IPS DF 19.7 (cell line): ENCODE data around the gene RAB9A.
"Not testable (repeated sequence)": the region's sequence is repeated elsewhere in the genome, so short reads cannot be mapped to it uniquely, and the experiment has no call there.

Source experiments
- DNase-seq: peaks from one replicate; pipeline ENCODE4 v3.0.0-alpha.2; 2013; ENCODE audit warnings: low read depth, low spot score

Gene RAB9A

GRCh38 chrX:13700380-13700779 is 11.5 kb downstream of the RAB9A start:
- DNase-seq, result no peak

- no peak for DNase-seq
These were observed 13.3 kb downstream of the RAB9A start for GRCh38 chrX:13702111-13702789.

DNA sequence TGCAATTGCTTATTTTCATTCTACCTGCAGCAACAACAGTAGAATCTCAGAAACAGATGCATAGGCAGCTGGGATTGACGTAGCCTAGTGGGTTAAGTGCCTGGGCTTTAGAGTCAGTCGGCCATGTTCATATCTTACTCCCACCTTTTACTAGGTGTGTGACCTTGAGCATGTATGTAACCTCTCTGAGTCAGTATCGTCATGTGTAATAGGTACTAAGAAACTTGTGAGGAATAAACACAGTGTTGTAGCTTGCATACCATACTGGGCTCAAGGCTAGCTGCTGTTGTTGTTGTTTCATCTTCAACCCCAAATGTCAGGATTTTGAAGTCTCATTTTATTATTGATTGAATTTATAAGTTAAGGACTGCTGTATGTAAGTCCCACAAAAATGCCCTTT is 14.2 kb downstream of the RAB9A start:
- DNase-seq, result no peak

DNA sequence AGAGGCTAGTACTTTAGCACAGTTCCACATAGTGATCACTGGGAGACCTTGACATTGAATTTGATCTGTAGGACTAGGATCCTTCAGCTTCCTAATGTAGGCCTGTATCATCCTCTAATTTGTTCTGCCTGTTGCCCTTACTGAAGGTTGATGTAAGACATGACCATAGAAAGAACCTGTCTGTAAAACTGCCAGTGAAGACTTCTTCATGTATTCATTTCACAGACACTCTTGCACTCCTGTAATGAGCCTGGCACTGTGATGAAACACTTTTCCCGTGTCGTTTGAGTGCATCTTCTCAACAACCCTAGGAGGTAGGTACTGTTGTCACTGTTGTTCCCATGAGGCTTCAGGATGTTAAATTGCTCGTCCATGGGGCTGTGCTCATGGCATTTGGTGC is 14.7 kb downstream of the RAB9A start:
- no peak for DNase-seq

GRCh38 chrX:13711141-13711540 is 22.2 kb downstream of the RAB9A start:
- DNase-seq, result no peak

- no peak for DNase-seq
These were observed 27.5 kb downstream of the RAB9A start for GRCh38 chrX:13716455-13716854.

GRCh38 chrX:13716905-13717304 is 28.0 kb downstream of the RAB9A start:
- no peak for DNase-seq

DNA sequence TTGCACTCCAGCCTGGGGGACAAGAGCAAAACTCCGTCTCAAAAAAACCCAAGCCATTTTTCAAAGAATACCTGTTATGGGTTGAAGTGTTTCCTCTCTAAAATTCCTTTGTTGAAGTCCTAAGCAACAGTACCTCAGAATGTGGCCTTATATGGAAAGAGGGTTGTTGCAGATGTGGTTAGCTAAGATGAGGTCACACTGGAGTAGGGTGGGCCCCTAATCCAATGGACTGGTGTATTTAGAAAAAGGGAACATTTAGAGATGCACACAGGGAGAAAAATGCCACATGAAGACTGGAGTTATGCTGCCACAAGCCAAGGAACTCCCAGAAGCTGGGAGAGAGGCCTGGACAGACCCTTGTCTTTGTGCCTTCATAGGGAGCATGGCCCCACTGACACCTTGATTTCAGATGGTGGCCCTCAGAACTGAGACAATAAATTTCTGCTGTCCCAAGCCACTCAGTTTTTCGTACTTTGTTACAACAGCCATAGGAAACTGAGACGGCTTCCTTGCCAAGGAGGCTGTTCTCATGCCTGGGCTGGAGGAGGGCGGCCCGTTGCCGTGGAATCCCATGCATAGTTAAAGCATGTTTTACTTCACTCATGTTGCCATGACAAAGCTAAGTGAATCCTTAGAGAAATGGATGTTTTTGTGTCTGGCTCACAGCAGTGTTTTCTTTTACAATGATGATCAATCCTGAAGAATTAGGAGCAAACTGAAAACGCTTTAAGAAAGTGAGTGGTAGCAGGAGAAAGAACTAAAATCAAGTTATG is 29.0 kb downstream of the RAB9A start:
- no peak for DNase-seq

GRCh38 chrX:13719192-13719856 is 30.4 kb downstream of the RAB9A start:
- DNase-seq, result no peak

DNA sequence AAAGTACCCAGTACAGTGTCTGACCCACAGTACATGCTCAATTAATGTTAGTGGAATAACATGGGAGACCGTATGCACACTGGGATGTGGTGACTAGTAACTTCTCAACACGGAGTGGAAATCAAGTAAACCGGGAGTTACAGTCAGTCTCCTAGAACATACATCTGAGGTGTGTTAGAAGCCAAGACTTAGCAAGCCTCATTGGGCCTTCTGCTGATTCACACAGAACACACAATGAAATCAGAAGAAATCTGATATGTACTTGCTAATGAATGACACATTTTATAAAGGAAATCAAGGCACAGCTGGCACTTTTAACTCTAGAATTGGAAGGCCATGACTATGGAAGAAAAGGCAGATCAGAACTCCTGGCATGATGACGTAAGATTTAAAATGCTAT is 32.4 kb downstream of the RAB9A start:
- DNase-seq, result no peak

DNA sequence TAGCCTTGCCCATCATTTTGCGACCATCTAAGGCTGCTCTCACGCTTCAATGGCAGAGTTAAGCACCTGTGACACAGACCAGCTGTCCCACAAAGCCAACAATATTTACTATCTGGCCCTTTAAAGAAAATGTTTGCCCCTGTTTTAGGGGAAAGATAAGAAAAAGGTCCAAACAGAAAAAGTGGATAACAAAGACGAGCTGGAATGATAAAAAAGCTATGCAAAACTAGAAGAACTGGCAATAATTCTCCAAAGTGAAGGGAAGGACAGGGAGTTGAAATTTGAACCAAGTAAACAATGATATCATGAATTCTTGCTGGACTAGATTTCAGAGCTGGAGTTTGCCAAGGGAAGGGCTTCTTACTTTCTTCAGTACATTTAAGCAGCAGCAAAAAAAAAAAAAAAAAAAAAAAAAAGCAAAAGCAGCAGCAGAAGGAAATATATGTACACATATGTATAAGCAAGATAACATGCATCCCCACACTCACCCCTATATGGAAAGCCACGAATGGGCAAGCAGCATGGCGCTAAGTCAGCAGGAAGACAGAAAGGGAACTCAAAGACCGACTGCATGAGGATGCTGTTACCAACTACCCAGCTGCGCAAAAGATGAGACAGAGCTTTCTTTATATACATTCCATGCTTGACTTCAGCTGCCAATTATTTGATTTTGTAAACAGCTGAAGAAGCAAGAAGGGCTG is 33.0 kb downstream of the RAB9A start:
- DNase-seq, result no peak

GRCh38 chrX:13724878-13725277 is 36.0 kb downstream of the RAB9A start:
- not testable (repeated sequence) for DNase-seq

GRCh38 chrX:13726583-13726982 is 37.7 kb downstream of the RAB9A start:
- not testable (repeated sequence) for DNase-seq

DNA sequence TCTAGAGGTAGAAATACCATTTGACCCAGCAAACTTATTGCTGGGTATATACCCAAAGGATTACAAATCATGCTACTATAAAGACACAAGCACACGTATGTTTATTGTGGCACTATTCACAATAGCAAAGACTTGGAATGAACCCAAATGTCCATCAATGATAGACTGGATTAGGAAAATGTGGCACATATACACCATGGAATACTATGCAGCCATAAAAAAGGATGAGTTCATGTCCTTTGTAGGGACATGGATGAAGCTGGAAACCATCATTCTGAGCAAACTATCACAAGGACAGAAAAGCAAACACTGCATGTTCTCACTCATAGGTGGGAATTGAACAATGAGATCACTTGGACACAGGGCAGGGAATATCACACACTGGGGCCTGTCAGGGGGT is 41.6 kb downstream of the RAB9A start:
- not testable (repeated sequence) for DNase-seq

GRCh38 chrX:13732246-13733067 is 43.5 kb downstream of the RAB9A start:
- no peak for DNase-seq

- DNase-seq, result no peak
These were observed 44.6 kb downstream of the RAB9A start for GRCh38 chrX:13733506-13733905.

DNA sequence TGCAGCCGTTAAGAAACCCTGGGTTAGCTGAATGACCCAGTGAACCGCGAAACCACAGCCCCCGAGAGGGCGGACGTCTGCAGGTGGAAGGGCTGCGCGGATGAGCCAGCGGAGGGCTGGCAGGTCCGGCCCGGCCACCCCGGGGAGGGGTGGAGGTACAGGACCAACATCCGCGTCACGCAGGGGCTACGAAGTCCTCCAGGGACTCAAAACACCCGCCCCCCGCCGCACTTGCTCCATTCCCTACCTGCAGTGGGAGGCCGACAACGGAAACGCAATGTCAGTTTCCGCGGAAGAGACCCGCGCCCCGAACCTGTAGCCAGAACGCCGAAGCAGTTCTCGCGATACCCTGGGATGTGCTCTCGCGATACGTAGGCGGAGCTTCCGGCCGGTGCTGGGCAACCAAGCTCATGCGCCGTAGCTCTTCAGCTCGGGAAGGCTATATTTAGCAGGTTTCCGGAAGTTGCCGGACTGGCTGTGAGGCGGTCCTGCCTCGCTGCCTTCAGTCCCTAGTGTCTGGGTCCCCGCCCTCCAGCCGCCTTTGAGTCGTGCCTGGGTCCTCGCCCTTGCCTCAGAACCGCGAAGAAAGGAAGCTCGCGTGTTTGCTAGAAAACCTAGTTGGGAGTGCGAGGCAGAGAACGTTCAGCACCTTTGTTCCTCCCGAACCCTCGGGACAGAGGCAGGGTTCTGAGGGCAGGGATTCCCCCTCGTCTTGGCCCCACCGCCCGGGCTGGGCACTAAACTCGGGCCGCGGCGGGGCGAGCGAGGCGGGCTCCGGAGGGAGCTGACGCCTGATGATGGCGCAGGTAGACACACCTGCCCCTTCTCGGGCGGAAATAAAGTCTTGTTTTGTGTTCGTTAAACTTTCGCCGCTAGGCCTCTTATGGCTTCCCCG is 45.6 kb downstream of the RAB9A start, which contains the start of the genes OFD1 and TRAPPC2:
OFD1 (plus strand) TSS at position 471 of the 895 bp plus-strand sequence; CDS start at position 795, 324 bp downstream.
TRAPPC2 (minus strand) TSS at position 343 of the 895 bp plus-strand sequence. CDS start 14,657 bp downstream, outside the sequence.
- DNase-seq, result peak; percentile 87

GRCh38 chrX:13741695-13742094 is 52.8 kb downstream of the RAB9A start:
- DNase-seq, result no peak

DNA sequence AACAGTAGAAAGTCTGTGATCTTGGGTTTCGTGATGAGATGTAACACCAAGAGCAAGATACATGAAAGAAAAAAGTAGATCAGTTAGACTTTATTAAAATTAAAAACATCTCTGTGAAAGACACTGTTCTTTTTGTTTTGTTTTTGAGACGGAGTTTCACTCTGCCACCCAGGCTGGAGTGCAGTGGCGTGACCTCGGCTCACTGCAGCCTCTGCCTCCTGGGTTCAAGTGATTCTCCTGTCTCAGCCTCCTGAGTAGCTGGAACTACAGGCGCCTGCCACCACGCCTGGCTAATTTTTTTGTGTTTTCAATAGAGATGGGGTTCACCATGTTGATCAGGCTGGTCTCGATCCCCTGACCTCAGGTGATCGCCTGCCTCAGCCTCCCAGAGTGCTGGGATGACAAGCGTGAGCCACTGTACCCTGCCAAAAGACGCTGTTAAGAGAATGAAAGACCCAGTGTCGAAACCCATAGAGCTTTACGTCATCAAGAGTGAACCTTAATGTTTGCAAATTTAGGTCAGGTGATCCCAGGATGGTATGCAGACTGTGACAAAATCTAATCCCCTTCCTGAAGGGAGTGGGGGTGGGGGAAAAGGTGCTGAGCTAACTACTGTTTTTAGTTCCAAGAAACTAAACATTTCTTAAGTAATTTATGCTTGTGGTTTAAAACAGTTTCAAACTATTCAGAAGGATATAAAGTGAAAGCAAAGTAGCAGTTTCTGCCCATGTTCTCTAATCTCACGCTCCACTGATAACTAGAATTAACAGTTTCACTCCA is 53.7 kb downstream of the RAB9A start:
- DNase-seq, result no peak
